ENCODE measurements around the gene PLA2G4B. TPM values are rescaled to one million over a fixed set of nuclear protein-coding genes. Genes with fewer than 3 reads are reported as not detected.

PLA2G4B gene
- total RNA-seq, 1 donor from 2014 or later = 3.4 TPM

DNA sequence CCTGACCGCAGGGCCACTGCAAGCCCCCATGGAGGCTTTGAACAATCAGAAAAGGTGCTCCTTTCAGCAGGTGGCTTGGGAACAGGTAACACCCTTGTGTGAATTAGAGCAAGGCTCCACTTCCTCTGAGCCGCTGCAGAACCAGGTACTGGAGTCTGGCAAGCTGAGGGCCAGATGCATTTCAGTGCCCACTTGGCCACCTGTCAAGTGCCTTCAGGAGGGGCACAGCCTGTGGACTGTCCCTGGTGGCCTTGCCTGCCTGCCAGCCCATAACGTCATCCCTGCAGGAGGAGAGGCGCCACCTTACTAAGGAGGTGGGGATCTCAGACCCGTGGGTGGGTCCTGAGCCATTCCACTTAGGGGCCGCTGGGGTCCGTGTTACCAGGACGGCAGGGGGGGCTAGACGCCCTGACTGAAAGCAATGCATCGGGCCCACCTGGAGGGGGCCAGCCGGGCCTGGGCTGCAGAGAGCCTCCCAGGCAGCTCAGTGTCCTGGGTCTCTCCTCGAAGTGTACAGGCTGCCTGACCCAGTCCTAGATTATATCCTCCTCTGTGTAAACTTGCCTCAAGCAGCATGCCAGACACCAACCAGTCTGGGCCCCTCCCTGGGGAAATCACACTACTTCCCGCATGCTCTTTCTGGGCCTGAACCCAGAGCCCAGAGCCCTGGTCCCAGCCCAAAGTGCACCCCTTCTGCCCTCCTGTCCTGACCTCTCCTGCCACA lies 39.1 kb downstream of the PLA2G4B start:
- H3K4me3 ChIP-seq (ENCODE audit: low read depth, low read length) = no peak overlapping the region
- H3K27me3 ChIP-seq (ENCODE audit: control insufficient read depth, insufficient read depth, low read length) = peaks cover 20% of the 10 kb centered on the region
- no peak for DNase-seq (ENCODE audit: low read depth)
- TF ChIP-seq, protein P1, sequence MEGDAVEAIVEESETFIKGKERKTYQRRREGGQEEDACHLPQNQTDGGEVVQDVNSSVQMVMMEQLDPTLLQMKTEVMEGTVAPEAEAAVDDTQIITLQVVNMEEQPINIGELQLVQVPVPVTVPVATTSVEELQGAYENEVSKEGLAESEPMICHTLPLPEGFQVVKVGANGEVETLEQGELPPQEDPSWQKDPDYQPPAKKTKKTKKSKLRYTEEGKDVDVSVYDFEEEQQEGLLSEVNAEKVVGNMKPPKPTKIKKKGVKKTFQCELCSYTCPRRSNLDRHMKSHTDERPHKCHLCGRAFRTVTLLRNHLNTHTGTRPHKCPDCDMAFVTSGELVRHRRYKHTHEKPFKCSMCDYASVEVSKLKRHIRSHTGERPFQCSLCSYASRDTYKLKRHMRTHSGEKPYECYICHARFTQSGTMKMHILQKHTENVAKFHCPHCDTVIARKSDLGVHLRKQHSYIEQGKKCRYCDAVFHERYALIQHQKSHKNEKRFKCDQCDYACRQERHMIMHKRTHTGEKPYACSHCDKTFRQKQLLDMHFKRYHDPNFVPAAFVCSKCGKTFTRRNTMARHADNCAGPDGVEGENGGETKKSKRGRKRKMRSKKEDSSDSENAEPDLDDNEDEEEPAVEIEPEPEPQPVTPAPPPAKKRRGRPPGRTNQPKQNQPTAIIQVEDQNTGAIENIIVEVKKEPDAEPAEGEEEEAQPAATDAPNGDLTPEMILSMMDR (IDR thresholded peaks at IDR 0.05; ENCODE audit: insufficient read depth, low read length, poor library complexity, severe bottlenecking) = no peak
- H3K36me3 ChIP-seq (ENCODE audit: control insufficient read depth, insufficient read depth, low read length) = no peaks in the 10 kb centered on the region

DNA sequence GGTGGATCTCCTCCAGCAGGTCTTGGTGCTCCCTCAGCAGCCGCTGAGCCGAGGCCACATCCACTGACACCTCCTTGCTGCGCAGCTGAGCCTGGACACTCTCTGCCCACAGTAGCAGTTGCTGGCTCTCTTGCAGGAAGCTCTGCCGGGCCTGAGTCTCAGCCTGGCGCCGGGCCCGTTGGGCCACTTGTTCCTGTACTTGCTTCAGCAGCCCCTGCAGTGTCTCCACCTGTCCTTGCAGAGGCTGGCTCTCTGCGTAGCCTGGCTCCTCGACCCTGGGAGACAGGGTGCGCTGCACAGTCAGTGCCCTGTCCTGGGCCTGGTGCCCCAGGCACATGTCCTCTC lies 39.7 kb downstream of the PLA2G4B start:
- Histone ChIP-seq H3K27me3 (ENCODE audit: control insufficient read depth, insufficient read depth, low read length) (peaks cover 20% of the 10 kb centered on the region), H3K36me3 (ENCODE audit: control insufficient read depth, insufficient read depth, low read length) (no peaks in the 10 kb centered on the region), H3K4me3 (ENCODE audit: low read depth, low read length) (no peak overlapping the region)
- TF ChIP-seq, protein P1 (IDR thresholded peaks at IDR 0.05; ENCODE audit: insufficient read depth, low read length, poor library complexity, severe bottlenecking) = no peak
- no peak for DNase-seq (ENCODE audit: low read depth)

DNA sequence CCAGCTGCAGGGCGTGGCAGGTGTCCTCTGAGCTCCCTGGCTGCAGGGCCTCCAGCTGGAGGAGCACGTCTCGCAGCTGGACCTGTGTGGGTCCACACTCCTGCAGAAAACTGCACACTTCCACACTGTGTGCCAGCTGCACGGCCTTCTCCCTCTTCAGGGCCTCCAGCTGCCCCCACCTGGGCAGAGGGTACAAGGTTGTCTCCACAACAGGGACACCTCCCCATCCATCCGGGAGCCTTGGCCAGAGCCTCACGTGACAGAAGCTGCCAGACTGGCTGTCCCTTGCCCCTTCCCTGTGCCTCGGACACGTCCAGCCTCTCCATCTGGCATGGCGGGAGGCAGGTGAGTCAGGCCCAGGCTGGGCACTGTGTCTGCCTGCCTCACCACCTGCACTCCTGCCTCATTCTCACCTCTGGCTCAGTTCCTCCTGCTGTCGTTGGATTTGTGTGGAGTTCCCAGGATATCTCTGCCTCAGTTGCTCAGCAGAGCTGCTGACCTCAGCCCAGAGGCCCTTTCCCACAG lies 40.7 kb downstream of the PLA2G4B start:
- Histone ChIP-seq H3K36me3 (ENCODE audit: control insufficient read depth, insufficient read depth, low read length) (no peaks in the 10 kb centered on the region), H3K27me3 (ENCODE audit: control insufficient read depth, insufficient read depth, low read length) (peaks cover 20% of the 10 kb centered on the region), H3K4me3 (ENCODE audit: low read depth, low read length) (no peak overlapping the region)
- DNase-seq (ENCODE audit: low read depth) = no peak
- TF ChIP-seq, protein P1 (IDR thresholded peaks at IDR 0.05; ENCODE audit: insufficient read depth, low read length, poor library complexity, severe bottlenecking) = no peak

DNA sequence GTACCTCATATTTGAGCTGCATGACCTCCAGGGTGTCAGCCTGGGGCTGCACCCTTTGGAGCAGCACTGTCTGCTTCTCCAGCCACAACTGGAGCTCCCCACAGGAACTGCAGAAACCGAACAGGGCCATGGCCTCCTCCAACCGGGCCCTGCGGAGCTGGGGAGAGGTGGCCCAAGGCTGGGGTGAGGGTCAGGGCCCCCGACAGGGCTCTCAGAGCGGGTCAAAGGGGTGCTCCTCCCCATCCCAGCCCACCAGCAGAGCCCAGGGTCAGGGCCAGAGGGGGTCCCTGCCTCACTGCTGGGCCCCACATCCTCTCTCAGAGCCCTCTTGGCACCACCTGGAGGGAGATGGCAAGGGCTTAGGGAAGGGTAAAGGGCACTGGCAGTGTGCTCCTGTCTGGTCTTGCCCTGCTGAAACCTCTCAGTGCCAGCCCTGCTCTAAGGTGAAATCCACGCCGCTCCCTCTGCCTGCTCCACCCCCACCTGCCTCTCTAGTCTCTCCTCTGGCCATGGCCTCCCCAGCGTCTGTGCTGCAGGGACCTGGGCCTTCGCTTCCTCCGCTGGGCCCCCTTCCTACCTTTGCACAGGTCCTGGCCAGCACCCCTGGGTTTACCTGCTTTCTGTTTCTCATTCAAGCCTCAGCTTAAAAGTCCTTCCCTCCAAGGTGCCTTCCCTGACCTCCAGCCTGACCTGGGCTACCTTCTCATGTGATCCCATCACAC lies 41.7 kb downstream of the PLA2G4B start:
- H3K36me3 ChIP-seq (ENCODE audit: control insufficient read depth, insufficient read depth, low read length) = no peaks in the 10 kb centered on the region
- no peak overlapping the region for H3K4me3 ChIP-seq (ENCODE audit: low read depth, low read length)
- peaks cover 20% of the 10 kb centered on the region for H3K27me3 ChIP-seq (ENCODE audit: control insufficient read depth, insufficient read depth, low read length)
- no peak for DNase-seq (ENCODE audit: low read depth)
- TF ChIP-seq, protein P1 (IDR thresholded peaks at IDR 0.05; ENCODE audit: insufficient read depth, low read length, poor library complexity, severe bottlenecking) = no peak

DNA sequence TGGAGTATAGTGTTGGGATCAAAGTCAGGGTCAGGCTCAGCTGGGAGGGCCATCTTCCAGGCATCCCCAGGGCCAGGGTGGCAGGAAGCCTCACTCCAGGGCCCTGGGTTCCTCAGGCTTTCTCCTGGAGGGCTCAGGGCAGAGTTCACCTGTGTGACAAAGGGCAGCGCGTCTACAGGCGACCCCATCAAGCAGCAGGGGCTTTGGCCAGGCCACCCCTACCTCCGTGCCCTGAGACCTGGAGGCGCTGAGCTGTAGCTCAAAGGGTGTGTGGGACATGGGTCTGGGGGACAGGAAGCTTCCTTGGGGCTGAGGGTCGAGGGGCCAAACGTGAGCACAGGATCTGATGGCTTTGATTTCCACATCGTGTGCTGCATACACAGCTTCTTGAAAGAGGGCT lies 42.4 kb downstream of the PLA2G4B start:
- Histone ChIP-seq H3K27me3 (ENCODE audit: control insufficient read depth, insufficient read depth, low read length) (peaks cover 20% of the 10 kb centered on the region), H3K36me3 (ENCODE audit: control insufficient read depth, insufficient read depth, low read length) (no peaks in the 10 kb centered on the region), H3K4me3 (ENCODE audit: low read depth, low read length) (no peak overlapping the region)
- no peak for DNase-seq (ENCODE audit: low read depth)
- TF ChIP-seq, protein P1 (IDR thresholded peaks at IDR 0.05; ENCODE audit: insufficient read depth, low read length, poor library complexity, severe bottlenecking) = no peak
